Globus pallidus (tissue), 1 donor: ENCODE results near the gene NLRC3.

ENCODE experiments used
- DNase-seq: peaks from one replicate; pipeline ENCODE4 v3.0.0-alpha.2; 2015; ENCODE audit warnings: low spot score

The NLRC3 gene

GRCh38 chr16:3546986-3547682 is 30.1 kb downstream of the NLRC3 start:
- peak; percentile 5 for DNase-seq

GRCh38 chr16:3542601-3543373 is 34.4 kb downstream of the NLRC3 start:
- DNase-seq = no peak

GRCh38 chr16:3541527-3542155 is 35.6 kb downstream of the NLRC3 start:
- DNase-seq = no peak

GRCh38 chr16:3538222-3538621 is 39.0 kb downstream of the NLRC3 start:
- no peak for DNase-seq

- DNase-seq = peak; percentile 20
Observed at GRCh38 chr16:3536851-3537250, 40.4 kb downstream of the NLRC3 start.

GRCh38 chr16:3536271-3536731 is 40.9 kb downstream of the NLRC3 start:
- DNase-seq = no peak

GRCh38 chr16:3534126-3534525 is 43.1 kb downstream of the NLRC3 start:
- DNase-seq = no peak

GRCh38 chr16:3532741-3533140 is 44.5 kb downstream of the NLRC3 start:
- no peak for DNase-seq

GRCh38 chr16:3530371-3530914 is 46.8 kb downstream of the NLRC3 start:
- no peak for DNase-seq

- DNase-seq = no peak
Observed at GRCh38 chr16:3529175-3529574, 48.0 kb downstream of the NLRC3 start.

GRCh38 chr16:3528406-3528805 is 48.8 kb downstream of the NLRC3 start:
- no peak for DNase-seq

GRCh38 chr16:3527216-3527829 is 49.9 kb downstream of the NLRC3 start:
- peak; percentile 54 for DNase-seq

GRCh38 chr16:3525951-3526350 is 51.3 kb downstream of the NLRC3 start:
- DNase-seq = no peak

GRCh38 chr16:3523281-3523680 is 53.9 kb downstream of the NLRC3 start:
- no peak for DNase-seq

GRCh38 chr16:3520841-3521240 is 56.4 kb downstream of the NLRC3 start:
- no peak for DNase-seq

- no peak for DNase-seq
Observed at GRCh38 chr16:3520413-3520812, 56.8 kb downstream of the NLRC3 start.

- DNase-seq = no peak
Observed at GRCh38 chr16:3519581-3519980, 57.6 kb downstream of the NLRC3 start.

GRCh38 chr16:3518986-3519348 is 58.2 kb downstream of the NLRC3 start:
- DNase-seq = no peak

GRCh38 chr16:3518292-3518985 is 58.8 kb downstream of the NLRC3 start:
- no peak for DNase-seq

GRCh38 chr16:3515897-3516296 is 61.3 kb downstream of the NLRC3 start:
- DNase-seq = no peak

GRCh38 chr16:3514621-3515020 is 62.6 kb downstream of the NLRC3 start:
- no peak for DNase-seq
